GM19025 (cell line): ENCODE results near the gene FGFBP1.
A peak's percentile ranks its signal among the peaks of the same experiment; 100 is the strongest.

Source experiments
- ATAC-seq: cut with Tn5 transposase; IDR thresholded peaks from one replicate; pipeline ENCODE4 v1.9.1; 2021; ENCODE audit warnings: mild to moderate bottlenecking, low read depth, moderate library complexity; ENCODE audit not compliant: unreplicated experiment

Gene FGFBP1

DNA sequence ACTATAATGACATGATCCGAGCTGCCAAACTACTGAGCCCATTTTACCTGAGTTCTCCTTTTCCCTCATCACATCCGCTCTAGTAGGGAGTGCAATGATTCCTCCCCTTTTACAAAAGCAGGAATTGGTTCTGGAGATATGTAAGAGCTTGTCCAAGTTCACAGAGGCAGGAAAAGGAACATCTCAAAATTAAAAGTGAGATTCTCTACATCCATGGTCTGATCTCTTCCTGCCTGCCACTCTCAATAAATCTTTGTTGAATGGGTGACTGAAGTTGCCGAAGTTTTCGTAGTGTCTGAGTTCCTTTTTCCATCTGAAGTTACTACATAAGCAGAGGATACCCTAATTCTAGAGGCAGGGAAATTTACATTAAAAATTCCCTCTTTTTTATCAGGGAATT lies at the start of gene FGFBP1:
Gene FGFBP1 (minus strand): TSS at position 101 of the 400 bp plus-strand sequence. CDS start 2,108 bp downstream, outside the sequence.
- ATAC-seq, result no peak

- ATAC-seq, result no peak
Measured at GRCh38 chr4:15988222-15988621, 49.7 kb upstream of the FGFBP1 start.

DNA sequence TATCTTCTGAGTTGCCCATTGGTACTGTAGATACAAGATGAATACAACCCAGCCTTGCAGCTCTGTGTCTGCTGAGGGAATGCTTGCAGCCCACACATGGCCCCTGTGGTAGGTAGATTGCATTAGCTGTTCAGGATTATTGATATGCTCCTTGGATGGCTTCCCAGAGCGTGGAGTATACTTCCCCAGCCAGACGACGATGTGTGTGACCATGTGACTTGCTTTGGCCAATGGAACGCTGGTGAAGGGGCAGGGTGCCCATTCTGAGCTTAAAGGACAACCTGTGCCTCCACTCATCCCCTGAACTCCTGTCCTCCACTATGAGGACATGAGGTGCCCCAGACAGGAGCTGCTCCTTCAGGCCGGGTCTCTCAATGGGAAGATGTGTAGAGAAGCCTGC lies 48.4 kb upstream of the FGFBP1 start:
- ATAC-seq, result no peak

DNA sequence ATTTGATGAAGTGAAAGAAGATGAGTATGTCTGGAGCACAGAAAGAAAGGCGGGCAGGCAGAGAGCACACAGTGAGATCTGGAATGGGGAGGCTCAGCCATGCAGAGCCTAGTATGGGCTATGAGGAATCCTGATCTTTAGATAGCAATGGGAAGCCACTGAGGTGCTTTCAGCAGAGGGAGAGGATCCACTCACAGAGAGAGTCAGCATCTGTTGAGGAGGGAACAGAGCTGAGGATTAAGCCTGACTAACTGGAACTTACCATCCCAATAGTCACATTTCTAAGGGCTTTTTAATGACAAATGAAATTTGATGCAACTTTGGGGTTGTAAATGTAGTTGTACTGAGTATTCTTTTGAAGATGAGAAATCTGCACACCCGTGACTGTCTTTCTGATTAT lies 45.1 kb upstream of the FGFBP1 start:
- ATAC-seq, result no peak

DNA sequence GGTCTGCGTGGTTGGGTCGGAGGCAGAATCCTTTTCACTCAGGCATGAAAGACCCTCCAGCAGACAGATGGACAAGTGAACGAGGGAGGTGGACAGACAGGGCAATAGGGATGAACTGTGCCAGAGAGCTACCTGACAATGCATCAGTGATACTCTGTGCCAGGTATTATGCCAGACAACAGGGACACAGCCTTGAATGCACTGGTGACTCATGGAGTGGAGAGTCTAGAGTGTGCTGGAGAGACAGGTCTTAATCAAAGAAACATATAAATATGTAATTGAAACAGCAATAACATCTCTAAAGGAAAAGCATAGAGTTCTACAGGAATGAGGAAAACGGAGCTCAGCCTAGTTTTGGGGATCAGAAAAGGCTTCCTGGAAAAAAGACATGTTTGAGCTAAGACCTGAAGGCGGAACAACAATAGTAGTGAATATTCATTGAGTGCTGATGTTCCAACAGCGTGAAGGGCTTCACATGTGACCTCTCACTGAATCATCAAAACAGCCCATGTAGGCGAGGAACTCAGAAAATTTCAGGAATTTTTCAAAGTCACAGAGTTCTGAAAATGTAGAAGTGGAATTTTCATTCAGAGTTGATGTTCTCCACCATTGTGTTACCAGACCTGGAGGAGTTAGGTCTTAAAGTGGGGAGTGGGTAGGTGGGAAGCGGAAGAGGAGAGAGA lies 44.4 kb upstream of the FGFBP1 start:
- ATAC-seq, result no peak

- ATAC-seq, result no peak
Measured at GRCh38 chr4:15976456-15977447, 38.2 kb upstream of the FGFBP1 start.

GRCh38 chr4:15971068-15971801 lies 32.7 kb upstream of the FGFBP1 start:
- ATAC-seq, result no peak

DNA sequence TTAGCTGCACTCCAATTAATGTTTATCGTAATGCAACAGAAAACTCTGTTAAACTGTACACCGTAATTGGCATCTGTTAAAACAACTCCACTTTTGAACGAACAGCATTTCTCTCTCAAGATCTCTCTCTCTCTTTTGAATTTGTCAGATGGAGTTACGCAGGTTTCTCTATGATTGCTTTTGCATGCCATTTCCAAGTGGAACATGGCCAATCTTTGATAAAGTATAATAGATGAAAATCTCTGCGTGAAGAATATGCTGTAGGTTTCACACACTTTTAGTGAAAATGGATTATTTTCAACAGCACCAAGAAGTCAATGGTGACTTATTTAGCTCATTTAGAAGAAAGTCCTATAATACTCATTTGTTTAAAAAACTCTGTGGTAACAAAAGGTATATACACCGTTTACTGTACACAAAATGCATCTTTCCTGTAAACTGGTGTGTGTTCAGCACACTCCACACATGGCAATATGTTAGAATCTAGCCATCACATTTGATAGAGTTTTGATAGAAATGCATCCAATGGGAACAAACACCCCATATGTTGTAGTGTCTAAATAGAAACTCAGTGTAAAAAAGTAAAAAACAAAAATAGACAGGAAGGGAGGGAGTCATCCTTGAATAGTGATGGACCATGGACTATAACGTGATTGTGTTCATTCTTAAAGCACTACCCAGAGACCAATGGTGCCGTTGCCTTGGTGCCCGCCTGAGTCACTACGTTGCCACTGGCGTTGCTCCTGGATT lies 30.2 kb upstream of the FGFBP1 start:
- ATAC-seq, result no peak

DNA sequence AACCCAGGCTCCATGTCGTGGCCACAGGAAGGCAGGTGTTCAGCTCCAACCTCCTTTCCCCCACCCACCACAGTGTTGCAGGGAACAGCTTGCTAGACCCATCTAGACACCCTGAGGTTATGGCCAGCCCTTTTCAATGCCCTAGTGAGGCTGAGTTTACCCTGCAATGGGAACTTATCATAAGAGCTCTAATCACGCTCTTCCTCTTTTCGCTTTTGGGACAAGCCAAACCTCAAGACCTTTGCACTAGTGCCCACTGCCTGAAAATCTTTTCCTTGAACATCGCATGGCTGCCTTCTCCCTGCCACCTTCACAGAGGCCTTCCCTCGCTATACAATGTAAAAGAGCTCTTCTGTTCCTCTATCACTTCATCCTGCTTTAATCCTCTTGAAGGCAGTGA lies 26.8 kb upstream of the FGFBP1 start:
- no peak for ATAC-seq

DNA sequence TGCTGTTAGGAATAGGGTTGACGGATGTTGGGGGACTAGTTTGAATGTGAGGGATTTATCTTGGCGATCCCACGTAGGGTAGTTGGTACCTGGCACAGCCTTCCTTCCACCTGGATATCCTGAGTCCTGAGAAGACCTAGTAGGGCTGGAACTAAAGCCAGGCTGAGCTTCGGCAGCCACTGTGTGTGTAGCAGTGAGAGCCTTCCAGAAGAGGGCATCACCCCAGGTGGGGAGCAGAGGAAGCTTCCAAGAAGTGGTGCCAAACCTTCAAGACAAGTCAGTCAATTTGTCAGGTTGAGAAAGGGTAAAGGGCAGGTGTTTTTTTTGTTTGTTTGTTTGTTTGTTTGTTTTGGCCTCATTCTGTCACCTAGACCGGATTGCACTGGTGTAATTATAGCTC lies 25.6 kb upstream of the FGFBP1 start:
- no peak for ATAC-seq

DNA sequence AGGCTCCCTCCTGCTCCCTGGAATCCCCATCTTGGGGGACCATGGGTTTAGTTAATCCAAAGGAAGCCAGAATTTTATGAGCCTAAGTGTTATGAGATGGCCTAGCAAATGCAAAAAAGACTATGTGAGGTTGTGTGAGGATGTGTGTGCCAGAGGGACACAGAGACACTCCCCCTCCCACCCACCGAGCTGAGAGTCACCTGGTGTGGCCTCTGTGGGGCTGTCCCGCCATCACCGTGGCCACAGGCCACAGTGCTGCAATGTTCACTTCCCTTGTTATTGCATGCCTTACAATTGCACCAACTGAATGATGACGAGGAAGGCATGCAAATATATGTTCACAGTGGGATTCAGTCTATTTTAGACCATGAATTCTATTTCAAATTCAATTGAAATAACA lies 25.0 kb upstream of the FGFBP1 start:
- peak; percentile 71 for ATAC-seq

DNA sequence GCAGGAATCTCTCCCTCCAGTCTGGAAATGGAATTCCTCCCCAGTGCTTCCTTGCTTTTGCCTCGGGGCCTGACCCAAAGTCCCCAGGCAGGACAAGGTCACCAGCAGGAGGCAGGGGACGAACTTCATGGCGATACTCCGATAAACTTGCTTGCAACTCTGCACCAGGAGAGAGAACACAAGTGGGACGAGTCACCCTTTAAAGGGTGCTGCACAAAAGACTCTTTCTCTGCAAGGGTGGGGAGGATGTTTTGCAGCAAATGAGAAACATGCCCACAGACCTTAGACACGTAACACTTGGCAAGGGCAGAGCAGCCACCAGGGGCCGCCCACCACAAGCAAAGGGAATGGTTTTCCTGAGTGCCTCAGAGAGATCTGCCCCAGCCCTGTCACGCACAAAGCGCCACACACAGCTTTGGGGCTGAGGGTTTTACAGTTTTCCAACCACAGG lies 24.5 kb upstream of the FGFBP1 start, which contains the start of gene FGFBP2:
Gene FGFBP2 (minus strand): TSS at position 175 of the 451 bp plus-strand sequence. CDS start 46 bp downstream, at position 129.
- ATAC-seq, result peak; percentile 47

GRCh38 chr4:15961781-15962510 lies 23.4 kb upstream of the FGFBP1 start:
- ATAC-seq, result no peak

DNA sequence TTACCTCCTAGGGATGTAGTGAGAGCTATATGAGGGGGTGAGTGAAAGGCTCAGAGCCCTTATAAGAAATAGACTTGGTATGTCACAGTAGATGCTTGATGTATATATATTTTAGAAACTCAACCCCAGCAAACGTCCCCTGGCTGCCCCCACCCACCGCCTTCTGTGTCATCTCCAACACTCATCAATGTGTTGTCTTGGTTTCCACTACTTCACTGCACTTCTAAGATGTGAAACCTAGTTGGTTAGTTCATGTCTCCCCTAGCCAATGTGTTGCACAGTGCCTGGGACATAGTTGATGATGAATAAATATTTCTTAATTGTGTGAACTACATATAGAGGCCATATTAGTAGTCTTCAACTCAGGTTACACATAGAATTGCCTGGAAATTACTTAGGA lies 20.0 kb upstream of the FGFBP1 start:
- no peak for ATAC-seq

- peak; percentile 92 for ATAC-seq
Measured at GRCh38 chr4:15956179-15956850, 17.8 kb upstream of the FGFBP1 start.

- no peak for ATAC-seq
Measured at GRCh38 chr4:15955670-15956069, 17.1 kb upstream of the FGFBP1 start.

DNA sequence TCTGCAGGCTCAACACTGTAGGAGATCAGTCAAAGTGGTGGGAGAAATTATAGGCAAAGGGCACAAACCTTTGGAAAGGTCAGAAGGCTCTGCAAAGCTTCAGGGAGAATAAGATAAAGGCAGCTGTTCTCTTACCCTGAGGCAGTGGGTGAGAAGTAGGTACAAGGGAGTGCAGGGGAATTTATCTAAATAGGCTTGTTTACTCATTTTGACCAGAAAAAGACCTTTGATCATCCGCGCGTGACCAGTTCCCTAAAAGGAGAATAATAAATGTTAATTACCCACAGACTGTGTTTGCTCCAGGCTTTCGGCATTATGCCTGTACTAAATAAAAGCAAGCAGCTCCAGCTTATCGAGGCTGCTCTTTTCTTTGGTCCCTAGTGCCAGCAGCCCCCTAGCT lies 15.1 kb upstream of the FGFBP1 start:
- no peak for ATAC-seq

GRCh38 chr4:15951781-15952180 lies 13.2 kb upstream of the FGFBP1 start:
- no peak for ATAC-seq

GRCh38 chr4:15948826-15949225 lies 10.3 kb upstream of the FGFBP1 start:
- no peak for ATAC-seq
